Activated CD4-positive, alpha-beta T cell treated with anti-CD3 and anti-CD28 coated beads, Interleukin-2, amount 10 ng/mL, durations not matched to agents 24 days and 14 days (primary cell): ENCODE results near the gene WDR64. TPM values are rescaled to one million over a fixed set of nuclear protein-coding genes. Genes with fewer than 3 reads are reported as not detected.

Experiments
- DNase-seq: peaks from one replicate; pipeline ENCODE4 v3.0.0; 2022
- H3K27ac Mint-ChIP-seq: one replicate; pipeline ENCODE4 v1.8.0; 2022; ENCODE audit warnings: mild to moderate bottlenecking, mixed read lengths
- H3K27me3 Mint-ChIP-seq: one replicate; pipeline ENCODE4 v1.8.0; 2022; ENCODE audit warnings: mixed read lengths
- H3K36me3 Mint-ChIP-seq: one replicate; pipeline ENCODE4 v1.8.0; 2022; ENCODE audit warnings: low read depth, mild to moderate bottlenecking, mixed read lengths
- H3K4me1 Mint-ChIP-seq: one replicate; pipeline ENCODE4 v1.8.0; 2021; ENCODE audit warnings: mixed read lengths
- H3K4me3 Mint-ChIP-seq: one replicate; pipeline ENCODE4 v1.8.0; 2022; ENCODE audit warnings: mild to moderate bottlenecking, moderate library complexity, mixed read lengths
- H3K9me3 Mint-ChIP-seq: one replicate; pipeline ENCODE4 v1.8.0; 2021; ENCODE audit warnings: mixed read lengths
- intact Hi-C: fragments of 100-400 bp; cut with micrococcal nuclease; formaldehyde crosslinking; loops from one replicate; pipeline ENCODE4 v1.15.1; 2023
- total RNA-seq: library from RNA; stranded (reverse); gene quantifications from 2 replicates; pipeline ENCODE4 v1.2.3, GENCODE V29; 2022

The WDR64 gene
- total RNA-seq, 1 donor from 2014 or later: not detected

GRCh38 chr1:241637604-241638003 lies 14.5 kb upstream of the WDR64 start:
- Mint-ChIP-seq H3K4me3 (peak overlapping the region; percentile 77), H3K9me3 (peaks cover 10% of the 10 kb centered on the region), H3K27me3 (no peaks in the 10 kb centered on the region), H3K36me3 (peaks cover 34% of the 10 kb centered on the region), H3K4me1 (peaks cover 31% of the 10 kb centered on the region), H3K27ac (no peak overlapping the region)
- no peak for DNase-seq
- intact Hi-C loops: no loop called here

- Mint-ChIP-seq H3K27ac (peak overlapping the region; percentile 23), H3K9me3 (peaks cover 12% of the 10 kb centered on the region), H3K27me3 (no peaks in the 10 kb centered on the region), H3K4me1 (peaks cover 31% of the 10 kb centered on the region), H3K4me3 (peak overlapping the region; percentile 77), H3K36me3 (peaks cover 34% of the 10 kb centered on the region)
- no peak for DNase-seq
- intact Hi-C loops: no loop called here
Observed at GRCh38 chr1:241638099-241638682, 13.9 kb upstream of the WDR64 start.

GRCh38 chr1:241638909-241639622 lies 13.0 kb upstream of the WDR64 start:
- Mint-ChIP-seq H3K9me3 (peaks cover 14% of the 10 kb centered on the region), H3K27me3 (no peaks in the 10 kb centered on the region), H3K4me1 (peaks cover 34% of the 10 kb centered on the region), H3K36me3 (peaks cover 33% of the 10 kb centered on the region), H3K4me3 (peak overlapping the region; percentile 97), H3K27ac (peak overlapping the region; percentile 92)
- intact Hi-C loops: no loop called here
- DNase-seq: no peak

- H3K27ac Mint-ChIP-seq: peak overlapping the region; percentile 92
- H3K27me3 Mint-ChIP-seq: no peaks in the 10 kb centered on the region
- H3K36me3 Mint-ChIP-seq: peaks cover 28% of the 10 kb centered on the region
- H3K9me3 Mint-ChIP-seq: peaks cover 14% of the 10 kb centered on the region
- H3K4me3 Mint-ChIP-seq: peak overlapping the region; percentile 97
- intact Hi-C loops: loop anchor here (1.0 kb wide), 3 partner anchors 12 to 208 kb away; no protein-coding TSS in a partner anchor
- peak; percentile 80 for DNase-seq
- peaks cover 35% of the 10 kb centered on the region for H3K4me1 Mint-ChIP-seq
Observed at GRCh38 chr1:241639623-241640148, 12.4 kb upstream of the WDR64 start.

GRCh38 chr1:241640149-241640866 lies 11.8 kb upstream of the WDR64 start, which contains the start of the genes CHML and OPN3:
TSS of gene CHML (minus strand) at chr1:241640369. CDS start at chr1:241635766, 4,603 bp downstream.
TSS of gene OPN3 (minus strand) at chr1:241640369. CDS start at chr1:241640254, 115 bp downstream.
- Mint-ChIP-seq H3K9me3 (peaks cover 14% of the 10 kb centered on the region), H3K27me3 (no peaks in the 10 kb centered on the region), H3K4me3 (peak within 1 kb of the TSS; percentile 97), H3K27ac (peak within 1 kb of the TSS; percentile 92), H3K36me3 (peaks cover 22% of the 10 kb centered on the region), H3K4me1 (peaks cover 30% of the 10 kb centered on the region)
- intact Hi-C loops: loop anchor here (1.0 kb wide), 3 partner anchors 13 to 207 kb away; no protein-coding TSS in a partner anchor
- peak; percentile 98 for DNase-seq

GRCh38 chr1:241640867-241641622 lies 11.0 kb upstream of the WDR64 start:
- Mint-ChIP-seq H3K4me3 (peak overlapping the region; percentile 76), H3K36me3 (peaks cover 19% of the 10 kb centered on the region), H3K9me3 (peaks cover 14% of the 10 kb centered on the region), H3K4me1 (peaks cover 30% of the 10 kb centered on the region), H3K27ac (peak overlapping the region; percentile 86), H3K27me3 (peaks cover 2% of the 10 kb centered on the region)
- intact Hi-C loops: loop anchor here (1.0 kb wide), 3 partner anchors 14 to 206 kb away; no protein-coding TSS in a partner anchor
- no peak for DNase-seq

GRCh38 chr1:241641773-241642592 lies 10.1 kb upstream of the WDR64 start:
- H3K36me3 Mint-ChIP-seq: peaks cover 14% of the 10 kb centered on the region
- no peak overlapping the region for H3K27ac Mint-ChIP-seq
- peaks cover 25% of the 10 kb centered on the region for H3K4me1 Mint-ChIP-seq
- H3K27me3 Mint-ChIP-seq: peaks cover 3% of the 10 kb centered on the region
- no peak for DNase-seq
- intact Hi-C loops: no loop called here
- H3K9me3 Mint-ChIP-seq: peaks cover 14% of the 10 kb centered on the region
- H3K4me3 Mint-ChIP-seq: no peak overlapping the region

GRCh38 chr1:241642593-241642944 lies 9.5 kb upstream of the WDR64 start:
- DNase-seq: no peak
- H3K36me3 Mint-ChIP-seq: peaks cover 10% of the 10 kb centered on the region
- intact Hi-C loops: no loop called here
- no peak overlapping the region for H3K4me3 Mint-ChIP-seq
- peaks cover 3% of the 10 kb centered on the region for H3K27me3 Mint-ChIP-seq
- H3K27ac Mint-ChIP-seq: no peak overlapping the region
- H3K4me1 Mint-ChIP-seq: peaks cover 19% of the 10 kb centered on the region
- peaks cover 14% of the 10 kb centered on the region for H3K9me3 Mint-ChIP-seq

GRCh38 chr1:241644259-241644658 lies 7.8 kb upstream of the WDR64 start:
- Mint-ChIP-seq H3K27ac (no peak overlapping the region), H3K27me3 (peaks cover 3% of the 10 kb centered on the region), H3K36me3 (peaks cover 3% of the 10 kb centered on the region), H3K4me1 (peaks cover 8% of the 10 kb centered on the region), H3K4me3 (no peak overlapping the region), H3K9me3 (peaks cover 14% of the 10 kb centered on the region)
- DNase-seq: no peak
- intact Hi-C loops: no loop called here

- Mint-ChIP-seq H3K27me3 (peaks cover 7% of the 10 kb centered on the region), H3K36me3 (no peaks in the 10 kb centered on the region), H3K27ac (no peak overlapping the region), H3K4me3 (no peak overlapping the region), H3K9me3 (peaks cover 18% of the 10 kb centered on the region), H3K4me1 (peaks cover 8% of the 10 kb centered on the region)
- intact Hi-C loops: no loop called here
- no peak for DNase-seq
Observed at GRCh38 chr1:241645199-241645598, 6.9 kb upstream of the WDR64 start.

- intact Hi-C loops: no loop called here
- no peak for DNase-seq
- Mint-ChIP-seq H3K27me3 (peaks cover 7% of the 10 kb centered on the region), H3K36me3 (no peaks in the 10 kb centered on the region), H3K27ac (no peak overlapping the region), H3K4me3 (no peak overlapping the region), H3K4me1 (peaks cover 4% of the 10 kb centered on the region), H3K9me3 (peaks cover 14% of the 10 kb centered on the region)
Observed at GRCh38 chr1:241646201-241646600, 5.9 kb upstream of the WDR64 start.

GRCh38 chr1:241647658-241648057 lies 4.4 kb upstream of the WDR64 start:
- peaks cover 4% of the 10 kb centered on the region for H3K4me1 Mint-ChIP-seq
- H3K27me3 Mint-ChIP-seq: peaks cover 7% of the 10 kb centered on the region
- H3K4me3 Mint-ChIP-seq: no peak overlapping the region
- H3K27ac Mint-ChIP-seq: no peak overlapping the region
- no peaks in the 10 kb centered on the region for H3K36me3 Mint-ChIP-seq
- DNase-seq: no peak
- H3K9me3 Mint-ChIP-seq: peaks cover 7% of the 10 kb centered on the region
- intact Hi-C loops: no loop called here
